ENCODE data around the gene ABHD14A. TPM values are rescaled to one million over a fixed set of nuclear protein-coding genes. Genes with fewer than 3 reads are reported as not detected.

ABHD14A gene
- total and polyA plus RNA-seq, 8 donors: 14.7 to 30.2 (median 22.3) TPM

GRCh38 chr3:52018319-52019000 is 43.6 kb downstream of the ABHD14A start:
- Histone ChIP-seq H3K9me3 (no peaks in the 10 kb centered on the region), H3K27ac (no peak overlapping the region), H3K4me3 (no peak overlapping the region), H3K27me3 (no peaks in the 10 kb centered on the region), H3K36me3 (no peaks in the 10 kb centered on the region), H3K4me1 (peaks cover 0 to 10% of the 10 kb centered on the region in 2 donors)
- no peak for DNase-seq
- ATAC-seq: no peak
- intact Hi-C loops (cut with DNase I): no loop called here
- no peak for TF ChIP-seq CTCF (IDR thresholded peaks at IDR 0.05)

- H3K27ac ChIP-seq: no peak overlapping the region
Measured at GRCh38 chr3:52019352-52020080, 44.7 kb downstream of the ABHD14A start.

GRCh38 chr3:52020796-52021195 is 45.9 kb downstream of the ABHD14A start:
- DNase-seq (peak in 1 of 4 donors; percentile 51), ATAC-seq (no peak)
- H3K9me3 ChIP-seq: no peaks in the 10 kb centered on the region
- H3K27ac ChIP-seq: no peak overlapping the region
- peaks cover 0 to 17% of the 10 kb centered on the region in 2 donors for H3K4me1 ChIP-seq
- no peaks in the 10 kb centered on the region for H3K36me3 ChIP-seq
- TF ChIP-seq CTCF (IDR thresholded peaks at IDR 0.05): no peak
- no peaks in the 10 kb centered on the region for H3K27me3 ChIP-seq
- no peak overlapping the region for H3K4me3 ChIP-seq
- intact Hi-C loops (cut with DNase I): no loop called here

More at GRCh38 chr3:52019352-52020080, 44.7 kb downstream of the ABHD14A start:
- Histone ChIP-seq H3K27me3 (no peaks in the 10 kb centered on the region), H3K9me3 (no peaks in the 10 kb centered on the region), H3K36me3 (no peaks in the 10 kb centered on the region), H3K4me1 (peaks cover 0 to 10% of the 10 kb centered on the region in 2 donors), H3K4me3 (no peak overlapping the region)
- intact Hi-C loops (cut with DNase I): no loop called here
- DNase-seq (peak in 1 of 4 donors; percentile 76), ATAC-seq (no peak)
- TF ChIP-seq CTCF (IDR thresholded peaks at IDR 0.05): no peak

GRCh38 chr3:52021489-52022268 is 46.8 kb downstream of the ABHD14A start:
- DNase-seq (peak in 1 of 4 donors; percentile 58), ATAC-seq (no peak)
- intact Hi-C loops (cut with DNase I): no loop called here
- H3K27ac ChIP-seq: peak overlapping the region in 1 of 2 donors; percentile 4
- H3K9me3 ChIP-seq: no peaks in the 10 kb centered on the region
- H3K4me3 ChIP-seq: no peak overlapping the region
- H3K27me3 ChIP-seq: no peaks in the 10 kb centered on the region
- H3K4me1 ChIP-seq: peaks cover 0 to 21% of the 10 kb centered on the region in 2 donors
- TF ChIP-seq CTCF (IDR thresholded peaks at IDR 0.05): no peak
- H3K36me3 ChIP-seq: no peaks in the 10 kb centered on the region
